ENCODE results near the gene GLI3.

DNA sequence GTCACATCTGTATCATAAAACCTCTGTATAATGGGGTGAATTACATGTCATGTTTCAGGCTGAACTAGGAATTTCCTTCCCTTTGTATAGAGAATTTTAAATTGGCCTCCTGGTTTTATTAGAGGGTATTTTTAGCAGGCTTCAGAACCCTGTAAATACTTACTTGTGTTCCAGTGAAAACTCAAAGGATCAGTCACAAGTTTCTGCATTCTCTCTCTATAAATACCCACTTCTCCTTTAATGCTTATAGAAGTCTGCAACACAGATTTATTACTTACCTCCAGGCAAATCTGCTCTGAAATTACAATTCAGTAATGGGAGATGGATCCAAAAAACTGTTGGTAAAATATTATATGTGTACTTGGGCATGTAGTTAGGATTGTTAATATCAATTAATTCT, 161.6 kb downstream of the GLI3 start:
- TF ChIP-seq, protein P1, sequence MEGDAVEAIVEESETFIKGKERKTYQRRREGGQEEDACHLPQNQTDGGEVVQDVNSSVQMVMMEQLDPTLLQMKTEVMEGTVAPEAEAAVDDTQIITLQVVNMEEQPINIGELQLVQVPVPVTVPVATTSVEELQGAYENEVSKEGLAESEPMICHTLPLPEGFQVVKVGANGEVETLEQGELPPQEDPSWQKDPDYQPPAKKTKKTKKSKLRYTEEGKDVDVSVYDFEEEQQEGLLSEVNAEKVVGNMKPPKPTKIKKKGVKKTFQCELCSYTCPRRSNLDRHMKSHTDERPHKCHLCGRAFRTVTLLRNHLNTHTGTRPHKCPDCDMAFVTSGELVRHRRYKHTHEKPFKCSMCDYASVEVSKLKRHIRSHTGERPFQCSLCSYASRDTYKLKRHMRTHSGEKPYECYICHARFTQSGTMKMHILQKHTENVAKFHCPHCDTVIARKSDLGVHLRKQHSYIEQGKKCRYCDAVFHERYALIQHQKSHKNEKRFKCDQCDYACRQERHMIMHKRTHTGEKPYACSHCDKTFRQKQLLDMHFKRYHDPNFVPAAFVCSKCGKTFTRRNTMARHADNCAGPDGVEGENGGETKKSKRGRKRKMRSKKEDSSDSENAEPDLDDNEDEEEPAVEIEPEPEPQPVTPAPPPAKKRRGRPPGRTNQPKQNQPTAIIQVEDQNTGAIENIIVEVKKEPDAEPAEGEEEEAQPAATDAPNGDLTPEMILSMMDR (IDR thresholded peaks at IDR 0.05 in 8 of 11, conservative IDR thresholded peaks at IDR 0.05 in 3 of 11), result no peak
- TF ChIP-seq POLR2A (IDR thresholded peaks at IDR 0.05), result no peak

Measured in spleen (tissue), 7 donors.